HepG2 (cell line): Measurements from ENCODE around the gene TMEM14C. TPM values are rescaled to one million over a fixed set of nuclear protein-coding genes. Genes with fewer than 3 reads are reported as not detected.

Experiments
- CBX2 ChIP-seq, 2 experiments: fragments of 200-600 bp in 1 of 2; sonication (generic); formaldehyde crosslinking in 1 of 2; IDR thresholded peaks; 2 replicates each; pipeline versions ENCODE4 v1.7.0 to v1.8.1; 2018 to 2022; ENCODE audit warnings: low read depth in 2 of 2, low read length in 1 of 2, mild to moderate bottlenecking in 1 of 2, missing genetic modification reagents in 1 of 2
- CCDC6 ChIP-seq: sonication (generic); formaldehyde crosslinking; IDR thresholded peaks from 2 replicates; pipeline ENCODE4 v1.8.1; 2022; ENCODE audit warnings: mild to moderate bottlenecking, missing genetic modification reagents, moderate library complexity
- SP1 ChIP-seq, 2 experiments: fragments of 450-650 bp in 1 of 2; sonication (generic) in 1 of 2; formaldehyde crosslinking in 1 of 2; IDR thresholded peaks; 2 replicates each; pipeline versions ENCODE4 v1.4.0 to v1.6.1; 2016 to 2020; ENCODE audit warnings: missing genetic modification reagents in 1 of 2
- ZNF20 ChIP-seq: sonication (generic); formaldehyde crosslinking; IDR thresholded peaks from 2 replicates; pipeline ENCODE4 v1.4.0; 2020; ENCODE audit warnings: mild to moderate bottlenecking, moderate library complexity, missing genetic modification reagents
- ZSCAN21 ChIP-seq: sonication (generic); formaldehyde crosslinking; IDR thresholded peaks from 2 replicates; pipeline ENCODE4 v1.8.0; 2022; ENCODE audit warnings: mild to moderate bottlenecking, missing genetic modification reagents, moderate library complexity, borderline replicate concordance
- polyA plus RNA-seq, 8 experiments: library from polyadenylated mRNA; depleted of rRNA in 3 of 8; stranded (reverse) in 7 of 8; unstranded in 1 of 8; fragments of >200 nt; fragmentation: Illumina TruSeq in 4 of 8; extraction: Trizol in 4 of 8; gene quantifications; 2 replicates each; pipeline versions ENCODE4 v1.2.1 to v1.2.3, GENCODE V29; 2011 to 2016; ENCODE audit warnings: low read depth in 4 of 8, missing spikeins in 1 of 8, mixed read lengths in 1 of 8; ENCODE audit not compliant: insufficient read depth in 1 of 8
- total RNA-seq, 5 experiments: library from RNA; depleted of rRNA; stranded (reverse); fragments of >200 nt; fragmentation: Illumina TruSeq; extraction: Trizol; gene quantifications; 2 replicates each; pipeline ENCODE4 v1.2.3, GENCODE V29; 2016; ENCODE audit warnings: low read depth in 1 of 5
- TF ChIP-seq, protein P1 (sequence below): sonication (generic); formaldehyde crosslinking; IDR thresholded peaks from 2 replicates; pipeline ENCODE4 v1.4.0; 2020; ENCODE audit warnings: low read depth, missing genetic modification reagents
- TF ChIP-seq, protein P2 (sequence below): sonication (generic); formaldehyde crosslinking; IDR thresholded peaks from 2 replicates; pipeline ENCODE4 v1.8.0; 2022; ENCODE audit warnings: mild to moderate bottlenecking, missing genetic modification reagents, borderline replicate concordance

The TMEM14C gene
- total and polyA plus RNA-seq, 2 of the 13 experiments (the other 11 are each of a cell fraction or from before 2014, with no cell fraction given) = 184 TPM

DNA sequence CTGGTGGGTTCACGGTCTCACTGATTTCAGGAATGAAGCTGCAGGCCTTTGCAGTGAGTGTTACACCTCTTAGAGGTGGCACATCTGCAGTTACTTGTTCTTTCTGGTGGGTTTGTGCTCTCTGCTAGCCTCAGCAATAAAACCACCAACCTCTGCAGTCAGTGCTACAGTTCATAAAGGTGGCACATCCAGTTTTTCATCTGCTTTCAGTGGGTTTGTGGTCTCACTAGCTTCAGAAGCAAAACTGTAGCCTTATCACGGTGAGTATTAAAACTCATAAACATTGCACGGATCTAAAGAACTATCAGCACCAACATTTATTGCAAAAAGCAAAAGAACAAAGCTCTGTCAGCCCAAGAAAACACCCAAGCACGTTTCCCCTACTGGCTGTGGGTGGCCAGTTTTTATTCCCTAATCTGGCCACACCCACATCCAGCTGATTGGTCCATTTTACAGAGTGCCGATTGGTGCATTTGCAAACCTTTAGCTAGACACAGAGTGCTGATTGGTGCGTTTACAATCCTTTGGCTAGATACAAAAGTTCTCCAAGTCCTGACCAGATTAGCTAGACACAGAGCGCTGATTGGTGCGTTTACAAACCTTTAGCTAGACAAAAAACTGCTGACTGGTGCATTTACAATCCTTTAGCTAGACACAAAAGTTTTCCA is 3.4 kb upstream of the TMEM14C start (continued):
- no peak for TF ChIP-seq CBX2 (IDR thresholded peaks at IDR 0.05; ENCODE audit: low read depth, low read length)
- no peak for TF ChIP-seq CBX2 (CRISPR knock-in tag; IDR thresholded peaks at IDR 0.05; ENCODE audit: low read depth)
- no peak for TF ChIP-seq SP1 (IDR thresholded peaks at IDR 0.05)
- TF ChIP-seq SP1 (CRISPR knock-in tag; IDR thresholded peaks at IDR 0.05) = peak; percentile 93
- no peak for TF ChIP-seq CCDC6
- TF ChIP-seq, protein P1, sequence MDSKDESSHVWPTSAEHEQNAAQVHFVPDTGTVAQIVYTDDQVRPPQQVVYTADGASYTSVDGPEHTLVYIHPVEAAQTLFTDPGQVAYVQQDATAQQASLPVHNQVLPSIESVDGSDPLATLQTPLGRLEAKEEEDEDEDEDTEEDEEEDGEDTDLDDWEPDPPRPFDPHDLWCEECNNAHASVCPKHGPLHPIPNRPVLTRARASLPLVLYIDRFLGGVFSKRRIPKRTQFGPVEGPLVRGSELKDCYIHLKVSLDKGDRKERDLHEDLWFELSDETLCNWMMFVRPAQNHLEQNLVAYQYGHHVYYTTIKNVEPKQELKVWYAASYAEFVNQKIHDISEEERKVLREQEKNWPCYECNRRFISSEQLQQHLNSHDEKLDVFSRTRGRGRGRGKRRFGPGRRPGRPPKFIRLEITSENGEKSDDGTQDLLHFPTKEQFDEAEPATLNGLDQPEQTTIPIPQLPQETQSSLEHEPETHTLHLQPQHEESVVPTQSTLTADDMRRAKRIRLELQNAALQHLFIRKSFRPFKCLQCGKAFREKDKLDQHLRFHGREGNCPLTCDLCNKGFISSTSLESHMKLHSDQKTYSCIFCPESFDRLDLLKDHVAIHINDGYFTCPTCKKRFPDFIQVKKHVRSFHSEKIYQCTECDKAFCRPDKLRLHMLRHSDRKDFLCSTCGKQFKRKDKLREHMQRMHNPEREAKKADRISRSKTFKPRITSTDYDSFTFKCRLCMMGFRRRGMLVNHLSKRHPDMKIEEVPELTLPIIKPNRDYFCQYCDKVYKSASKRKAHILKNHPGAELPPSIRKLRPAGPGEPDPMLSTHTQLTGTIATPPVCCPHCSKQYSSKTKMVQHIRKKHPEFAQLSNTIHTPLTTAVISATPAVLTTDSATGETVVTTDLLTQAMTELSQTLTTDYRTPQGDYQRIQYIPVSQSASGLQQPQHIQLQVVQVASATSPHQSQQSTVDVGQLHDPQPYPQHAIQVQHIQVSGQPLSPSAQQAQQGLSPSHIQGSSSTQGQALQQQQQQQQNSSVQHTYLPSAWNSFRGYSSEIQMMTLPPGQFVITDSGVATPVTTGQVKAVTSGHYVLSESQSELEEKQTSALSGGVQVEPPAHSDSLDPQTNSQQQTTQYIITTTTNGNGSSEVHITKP (CRISPR knock-in tag) = no peak
- 0 out of 2 replicates have a peak, but pooled peaks have one; percentile 4 for TF ChIP-seq ZSCAN21 (CRISPR knock-in tag)
- TF ChIP-seq, protein P2, sequence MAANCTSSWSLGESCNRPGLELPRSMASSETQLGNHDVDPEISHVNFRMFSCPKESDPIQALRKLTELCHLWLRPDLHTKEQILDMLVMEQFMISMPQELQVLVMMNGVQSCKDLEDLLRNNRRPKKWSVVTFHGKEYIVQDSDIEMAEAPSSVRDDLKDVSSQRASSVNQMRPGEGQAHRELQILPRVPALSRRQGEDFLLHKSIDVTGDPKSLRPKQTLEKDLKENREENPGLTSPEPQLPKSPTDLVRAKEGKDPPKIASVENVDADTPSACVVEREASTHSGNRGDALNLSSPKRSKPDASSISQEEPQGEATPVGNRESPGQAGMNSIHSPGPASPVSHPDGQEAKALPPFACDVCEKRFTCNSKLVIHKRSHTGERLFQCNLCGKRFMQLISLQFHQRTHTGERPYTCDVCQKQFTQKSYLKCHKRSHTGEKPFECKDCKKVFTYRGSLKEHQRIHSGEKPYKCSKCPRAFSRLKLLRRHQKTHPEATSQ = 0 out of 2 replicates have a peak, but pooled peaks have one; percentile 26
- TF ChIP-seq ZNF20 (CRISPR knock-in tag) = no peak
